Ishikawa (cell line): Measurements from ENCODE around the gene HPD.

Experiments used
- CEBPB ChIP-seq: IDR thresholded peaks from 2 replicates; pipeline ENCODE4 v1.6.1; 2012
- CREB1 ChIP-seq: IDR thresholded peaks from 2 replicates; pipeline ENCODE4 v1.6.1; 2012; ENCODE audit warnings: low read depth
- EGR1 ChIP-seq: IDR thresholded peaks from 2 replicates; pipeline ENCODE4 v1.6.1; 2012
- EP300 ChIP-seq: IDR thresholded peaks from 2 replicates; pipeline ENCODE4 v1.6.1; 2012; ENCODE audit warnings: borderline replicate concordance
- FOXM1 ChIP-seq: IDR thresholded peaks from 2 replicates; pipeline ENCODE4 v1.6.1; 2012; ENCODE audit warnings: low read depth, borderline replicate concordance
- NFIC ChIP-seq: IDR thresholded peaks from 2 replicates; pipeline ENCODE4 v1.6.1; 2012
- RAD21 ChIP-seq: IDR thresholded peaks from 2 replicates; pipeline ENCODE4 v1.6.1; 2012; ENCODE audit warnings: low read depth
- TAF1 ChIP-seq: IDR thresholded peaks from 2 replicates; pipeline ENCODE4 v1.6.1; 2012; ENCODE audit warnings: low read depth, mild to moderate bottlenecking
- TCF12 ChIP-seq: IDR thresholded peaks from 2 replicates; pipeline ENCODE4 v1.6.1; 2012; ENCODE audit warnings: low read depth
- TEAD4 ChIP-seq: IDR thresholded peaks from 2 replicates; pipeline ENCODE4 v1.6.1; 2012
- YY1 ChIP-seq: IDR thresholded peaks from 2 replicates; pipeline ENCODE4 v1.6.1; 2012; ENCODE audit warnings: low read depth
- ZBTB7A ChIP-seq: IDR thresholded peaks from 2 replicates; pipeline ENCODE4 v1.6.1; 2012; ENCODE audit warnings: low read depth
- TF ChIP-seq, protein P1 (sequence below): IDR thresholded peaks from 2 replicates; pipeline ENCODE4 v1.6.1; 2012; ENCODE audit warnings: low read depth, mild to moderate bottlenecking
- TF ChIP-seq, protein P2 (sequence below): IDR thresholded peaks from 2 replicates; pipeline ENCODE4 v1.6.1; 2012
- TF ChIP-seq, protein P3 (sequence below): IDR thresholded peaks from 2 replicates; pipeline ENCODE4 v1.6.1; 2012

The HPD gene

DNA sequence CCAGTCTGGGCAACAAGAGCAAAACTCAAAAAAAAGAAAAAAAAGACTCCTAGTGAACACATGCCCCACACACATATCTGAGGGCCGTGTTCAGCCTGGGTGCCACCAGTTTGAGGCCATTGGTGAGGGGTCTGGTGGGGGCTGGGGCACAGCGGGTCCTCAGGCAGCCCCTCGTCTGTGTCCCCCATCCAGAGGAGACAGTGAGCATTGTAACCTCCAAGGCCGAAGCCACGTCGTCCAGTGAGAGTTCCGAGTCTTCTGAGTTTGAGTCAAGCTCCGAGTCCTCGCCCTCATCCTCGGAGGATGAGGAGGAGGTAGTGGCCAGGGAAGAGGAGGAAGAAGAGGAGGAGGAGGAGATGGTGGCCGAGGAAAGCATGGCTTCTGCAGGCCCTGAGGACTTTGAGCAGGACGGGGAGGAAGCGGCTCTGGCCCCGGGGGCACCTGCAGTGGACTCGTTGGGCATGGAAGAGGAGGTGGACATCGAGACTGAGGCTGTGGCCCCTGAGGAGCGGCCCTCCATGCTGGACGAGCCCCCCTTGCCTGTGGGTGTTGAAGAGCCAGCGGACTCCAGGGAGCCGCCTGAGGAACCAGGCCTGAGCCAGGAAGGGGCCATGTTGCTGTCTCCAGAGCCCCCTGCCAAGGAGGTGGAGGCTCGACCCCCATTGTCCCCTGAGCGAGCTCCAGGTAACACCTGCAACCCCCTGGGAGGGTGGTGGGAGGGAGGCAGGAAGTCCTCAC lies 39.3 kb downstream of the HPD start:
- TF ChIP-seq EP300: no peak
- TF ChIP-seq RAD21: no peak
- TF ChIP-seq, protein P1, sequence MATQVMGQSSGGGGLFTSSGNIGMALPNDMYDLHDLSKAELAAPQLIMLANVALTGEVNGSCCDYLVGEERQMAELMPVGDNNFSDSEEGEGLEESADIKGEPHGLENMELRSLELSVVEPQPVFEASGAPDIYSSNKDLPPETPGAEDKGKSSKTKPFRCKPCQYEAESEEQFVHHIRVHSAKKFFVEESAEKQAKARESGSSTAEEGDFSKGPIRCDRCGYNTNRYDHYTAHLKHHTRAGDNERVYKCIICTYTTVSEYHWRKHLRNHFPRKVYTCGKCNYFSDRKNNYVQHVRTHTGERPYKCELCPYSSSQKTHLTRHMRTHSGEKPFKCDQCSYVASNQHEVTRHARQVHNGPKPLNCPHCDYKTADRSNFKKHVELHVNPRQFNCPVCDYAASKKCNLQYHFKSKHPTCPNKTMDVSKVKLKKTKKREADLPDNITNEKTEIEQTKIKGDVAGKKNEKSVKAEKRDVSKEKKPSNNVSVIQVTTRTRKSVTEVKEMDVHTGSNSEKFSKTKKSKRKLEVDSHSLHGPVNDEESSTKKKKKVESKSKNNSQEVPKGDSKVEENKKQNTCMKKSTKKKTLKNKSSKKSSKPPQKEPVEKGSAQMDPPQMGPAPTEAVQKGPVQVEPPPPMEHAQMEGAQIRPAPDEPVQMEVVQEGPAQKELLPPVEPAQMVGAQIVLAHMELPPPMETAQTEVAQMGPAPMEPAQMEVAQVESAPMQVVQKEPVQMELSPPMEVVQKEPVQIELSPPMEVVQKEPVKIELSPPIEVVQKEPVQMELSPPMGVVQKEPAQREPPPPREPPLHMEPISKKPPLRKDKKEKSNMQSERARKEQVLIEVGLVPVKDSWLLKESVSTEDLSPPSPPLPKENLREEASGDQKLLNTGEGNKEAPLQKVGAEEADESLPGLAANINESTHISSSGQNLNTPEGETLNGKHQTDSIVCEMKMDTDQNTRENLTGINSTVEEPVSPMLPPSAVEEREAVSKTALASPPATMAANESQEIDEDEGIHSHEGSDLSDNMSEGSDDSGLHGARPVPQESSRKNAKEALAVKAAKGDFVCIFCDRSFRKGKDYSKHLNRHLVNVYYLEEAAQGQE: no peak
- no peak for TF ChIP-seq FOXM1
- no peak for TF ChIP-seq CEBPB
- TF ChIP-seq TAF1: no peak
- TF ChIP-seq NFIC: no peak
- no peak for TF ChIP-seq TCF12
- TF ChIP-seq EGR1: no peak
- no peak for TF ChIP-seq CREB1
- no peak for TF ChIP-seq ZBTB7A
- no peak for TF ChIP-seq YY1
- no peak for TF ChIP-seq TEAD4
- TF ChIP-seq, protein P2, sequence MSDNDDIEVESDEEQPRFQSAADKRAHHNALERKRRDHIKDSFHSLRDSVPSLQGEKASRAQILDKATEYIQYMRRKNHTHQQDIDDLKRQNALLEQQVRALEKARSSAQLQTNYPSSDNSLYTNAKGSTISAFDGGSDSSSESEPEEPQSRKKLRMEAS: no peak
- TF ChIP-seq, protein P3, sequence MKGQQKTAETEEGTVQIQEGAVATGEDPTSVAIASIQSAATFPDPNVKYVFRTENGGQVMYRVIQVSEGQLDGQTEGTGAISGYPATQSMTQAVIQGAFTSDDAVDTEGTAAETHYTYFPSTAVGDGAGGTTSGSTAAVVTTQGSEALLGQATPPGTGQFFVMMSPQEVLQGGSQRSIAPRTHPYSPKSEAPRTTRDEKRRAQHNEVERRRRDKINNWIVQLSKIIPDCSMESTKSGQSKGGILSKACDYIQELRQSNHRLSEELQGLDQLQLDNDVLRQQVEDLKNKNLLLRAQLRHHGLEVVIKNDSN: no peak

DNA sequence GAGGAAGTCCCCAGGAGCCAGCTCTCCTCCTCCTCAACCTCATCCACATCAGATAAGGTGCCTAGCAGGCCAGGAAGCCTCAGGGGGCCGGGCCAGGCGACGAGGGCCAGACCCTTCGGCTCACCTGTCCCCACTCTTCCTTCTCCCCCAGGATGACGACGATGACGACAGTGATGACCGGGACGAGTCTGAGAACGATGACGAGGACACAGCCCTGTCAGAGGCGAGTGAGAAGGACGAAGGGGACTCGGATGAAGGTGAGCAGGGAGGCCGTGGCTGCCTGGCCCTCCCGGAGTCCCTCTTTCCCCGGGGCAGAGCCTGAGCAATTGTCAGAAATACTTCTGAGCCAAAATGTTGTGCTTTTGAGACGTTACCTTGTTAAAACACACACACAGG lies 41.0 kb downstream of the HPD start:
- TF ChIP-seq, protein P3: no peak
- no peak for TF ChIP-seq EP300
- TF ChIP-seq, protein P1: no peak
- TF ChIP-seq CEBPB: no peak
- TF ChIP-seq TCF12: no peak
- TF ChIP-seq NFIC: no peak
- TF ChIP-seq FOXM1: no peak

DNA sequence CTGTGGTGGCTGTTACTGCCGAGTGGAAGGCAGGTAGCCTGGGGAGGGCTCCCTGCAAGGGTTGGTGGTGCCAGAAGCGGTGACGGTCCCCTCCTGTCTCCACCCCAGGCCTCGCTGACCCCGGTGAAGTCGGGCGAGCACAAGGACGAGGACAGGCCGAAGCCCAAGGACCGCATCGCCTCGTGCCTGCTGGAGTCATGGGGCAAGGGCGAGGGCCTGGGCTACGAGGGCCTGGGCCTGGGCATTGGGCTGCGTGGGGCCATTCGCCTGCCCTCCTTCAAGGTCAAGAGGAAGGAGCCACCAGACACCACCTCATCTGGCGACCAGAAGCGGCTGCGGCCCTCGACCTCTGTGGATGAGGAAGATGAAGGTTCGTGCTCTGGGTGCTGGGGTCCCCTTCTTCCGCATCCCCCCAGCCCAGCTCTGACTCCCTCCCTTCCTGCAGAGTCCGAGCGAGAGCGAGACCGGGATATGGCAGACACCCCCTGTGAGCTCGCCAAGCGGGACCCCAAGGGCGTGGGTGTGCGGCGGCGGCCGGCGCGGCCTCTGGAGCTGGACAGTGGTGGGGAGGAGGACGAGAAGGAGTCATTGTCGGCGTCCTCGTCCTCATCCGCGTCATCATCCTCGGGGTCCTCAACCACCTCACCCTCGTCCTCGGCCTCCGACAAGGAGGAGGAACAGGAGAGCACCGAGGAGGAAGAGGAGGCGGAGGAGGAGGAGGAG lies 41.6 kb downstream of the HPD start:
- TF ChIP-seq NFIC (no peak), CEBPB (no peak)

DNA sequence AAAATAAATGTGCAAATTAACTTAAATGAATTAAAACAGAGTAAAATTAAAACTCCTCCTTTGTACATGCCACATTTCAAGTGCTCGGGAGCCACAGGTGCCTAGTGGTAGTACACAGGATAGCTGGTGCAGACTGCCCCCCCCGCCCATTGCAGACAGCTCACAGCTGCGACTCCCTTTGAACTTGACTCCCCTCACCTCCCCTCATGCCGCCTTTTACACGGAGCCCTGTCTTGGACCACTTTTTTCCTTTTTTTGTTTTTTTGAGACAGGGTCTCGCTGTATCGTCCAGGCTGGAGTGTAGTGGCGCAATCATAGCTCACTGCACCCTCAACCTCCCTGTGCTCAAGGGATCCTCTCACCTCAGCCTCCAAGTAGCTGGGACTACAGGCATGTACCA lies 43.4 kb downstream of the HPD start:
- TF ChIP-seq EGR1 (no peak), CREB1 (no peak), RAD21 (no peak), ZBTB7A (no peak), FOXM1 (no peak), TCF12 (no peak), EP300 (no peak), NFIC (no peak), YY1 (no peak), TEAD4 (no peak), TAF1 (no peak)
- TF ChIP-seq, protein P2: no peak
- TF ChIP-seq, protein P3: no peak
- TF ChIP-seq, protein P1: no peak
